Stimulated activated CD4-positive, alpha-beta T cell treated with anti-CD3 and anti-CD28 coated beads, Interleukin-2, amount 100 ng/mL, for 4 hours (primary cell): ENCODE measurements around the gene FHIT.

Experiments used
- DNase-seq: peaks from one replicate; pipeline ENCODE4 v3.0.0-alpha.2; 2020; ENCODE audit warnings: low read depth

Gene FHIT

DNA sequence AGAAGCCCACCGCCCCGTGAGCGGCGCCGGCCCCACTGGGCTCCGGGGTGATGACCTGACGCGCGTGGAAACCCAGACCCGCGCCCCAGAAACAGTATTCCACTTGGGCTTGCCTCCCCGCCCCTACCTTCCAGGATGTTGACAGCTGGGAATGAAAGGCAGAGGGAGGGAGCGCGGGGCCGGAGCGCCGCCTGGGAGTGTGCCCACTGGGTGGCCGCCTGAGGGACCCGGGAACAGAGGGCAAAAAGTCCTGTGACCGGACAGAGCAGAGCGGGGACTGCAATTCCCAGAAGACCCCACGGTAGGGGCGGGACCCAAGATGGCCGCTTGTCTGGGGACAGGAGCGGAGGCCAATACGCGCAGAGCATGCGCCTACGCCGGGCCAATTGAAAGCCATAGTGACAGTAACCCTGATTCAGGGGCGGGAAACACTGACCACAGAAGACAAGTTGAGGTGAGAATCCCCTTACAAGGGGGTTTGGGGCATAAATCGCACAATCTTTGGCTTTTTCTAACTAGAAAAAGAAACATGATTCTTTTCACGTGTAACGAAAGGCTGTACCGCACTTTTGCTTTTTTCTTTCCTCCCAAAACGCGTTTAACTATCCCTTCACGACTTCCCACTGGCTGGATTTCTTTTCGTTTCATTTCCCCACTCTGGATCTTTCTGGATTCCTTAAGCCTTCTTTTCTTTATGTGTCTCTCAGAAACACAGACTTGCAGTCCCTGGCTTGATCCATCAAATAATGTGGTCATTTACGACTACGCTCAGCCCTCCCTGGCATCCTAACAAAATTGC is at the start of gene FHIT:
TSS of gene FHIT (minus strand) at position 279 of the 799 bp plus-strand sequence.
- DNase-seq, result peak; percentile 88

DNA sequence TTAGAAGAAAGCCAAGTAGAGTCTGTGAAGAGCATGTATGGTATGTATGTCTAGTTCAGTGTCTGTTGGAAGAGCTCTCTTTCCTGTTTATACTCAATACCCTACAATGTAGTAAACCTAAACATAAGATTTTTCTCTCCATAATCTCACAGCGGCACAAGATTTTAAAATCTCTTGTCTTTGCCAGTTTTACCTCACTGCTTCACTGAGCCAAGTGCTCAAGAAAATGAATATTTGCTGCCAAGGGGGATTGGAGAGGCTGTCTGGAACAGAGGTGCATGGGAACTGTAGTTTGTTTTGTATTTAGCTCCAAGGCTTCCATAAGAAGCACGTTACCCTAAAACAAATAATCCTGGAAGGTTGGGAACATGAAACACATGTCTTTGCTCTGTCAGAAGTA is 49.5 kb upstream of the FHIT start:
- no peak for DNase-seq

DNA sequence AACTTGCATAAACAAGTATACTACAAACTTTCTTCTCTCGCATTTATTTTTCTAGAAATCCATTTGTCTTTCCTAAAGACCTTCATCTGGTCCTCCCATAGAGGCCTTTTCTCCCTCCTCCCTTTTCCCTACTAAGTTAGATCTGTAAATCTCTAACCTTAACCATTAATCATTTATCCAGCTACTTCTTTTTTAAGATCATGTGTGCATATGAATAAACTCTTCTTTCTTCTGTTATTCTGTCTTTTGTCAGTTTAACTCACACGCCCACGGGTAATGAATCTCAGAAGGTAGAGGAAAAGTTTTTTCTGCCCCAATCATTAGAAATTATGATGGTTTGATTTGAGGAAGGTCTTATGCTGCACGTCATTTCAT is 48.7 kb upstream of the FHIT start:
- DNase-seq, result no peak

DNA sequence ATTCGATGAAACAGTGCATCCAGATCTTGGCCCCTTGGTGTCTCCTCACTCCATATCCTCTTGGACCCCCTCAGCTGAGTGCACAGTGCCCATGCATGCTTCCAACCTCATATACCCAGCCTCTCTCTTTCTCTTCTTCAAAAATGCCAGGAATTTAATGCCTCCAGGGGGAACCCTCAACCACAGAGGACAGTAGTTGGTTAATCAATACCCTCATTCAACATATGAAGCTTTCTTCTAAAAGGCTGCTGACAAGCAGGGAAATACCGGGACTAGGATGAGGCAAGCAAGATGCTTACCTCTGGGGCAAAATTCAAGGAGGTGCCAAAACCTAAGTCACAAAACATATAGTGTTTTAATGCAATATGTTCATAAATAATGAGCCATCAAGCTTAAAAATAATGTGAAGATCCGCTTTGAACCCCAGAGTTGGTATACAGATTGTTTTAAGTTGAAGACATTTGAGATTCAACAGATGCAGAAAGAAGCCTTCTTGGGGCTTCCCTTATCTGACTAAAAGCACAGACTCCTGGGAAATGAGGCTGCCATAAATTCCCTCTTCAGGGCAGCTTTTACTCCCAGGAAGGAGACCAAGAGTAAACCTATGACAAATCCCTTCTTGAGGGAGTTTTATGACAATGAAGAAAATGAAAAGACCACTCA is 48.2 kb upstream of the FHIT start:
- no peak for DNase-seq

DNA sequence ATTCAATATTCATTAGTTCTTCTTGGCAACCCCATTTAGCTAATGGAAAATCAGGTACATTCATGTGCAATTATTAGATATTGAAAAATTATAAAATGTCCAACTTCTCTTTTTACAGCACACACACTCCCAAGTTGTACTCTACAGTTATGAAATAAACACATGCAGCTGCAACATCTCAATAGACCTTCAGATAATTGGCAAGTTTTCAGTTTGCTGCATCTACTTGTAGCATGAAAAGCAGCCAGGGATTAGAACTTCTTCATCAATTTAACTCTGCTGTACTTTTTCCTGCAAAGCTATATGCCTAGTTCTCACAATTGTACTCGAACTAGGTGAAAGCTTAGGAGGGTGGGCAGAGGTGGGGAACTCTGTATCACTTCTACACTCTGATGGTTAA is 46.6 kb upstream of the FHIT start:
- no peak for DNase-seq

DNA sequence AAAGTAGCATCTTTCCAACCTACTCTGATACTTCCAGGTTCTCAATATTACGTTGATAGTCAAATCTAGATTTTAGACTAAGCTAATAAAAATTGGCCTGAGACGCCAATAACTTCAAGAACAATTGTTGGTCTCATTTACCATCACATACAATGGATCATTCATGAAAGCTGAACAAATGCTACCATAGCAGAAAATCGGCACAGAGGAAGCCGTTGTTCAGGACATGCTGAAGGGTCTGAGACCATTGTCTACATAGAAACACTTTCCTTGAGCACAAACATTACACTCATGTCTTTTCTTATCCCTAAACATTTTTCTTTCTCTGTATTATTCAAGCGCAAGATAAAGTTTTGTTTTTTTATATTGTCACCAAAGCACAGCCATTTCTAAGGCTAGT is 37.2 kb upstream of the FHIT start:
- DNase-seq, result no peak

DNA sequence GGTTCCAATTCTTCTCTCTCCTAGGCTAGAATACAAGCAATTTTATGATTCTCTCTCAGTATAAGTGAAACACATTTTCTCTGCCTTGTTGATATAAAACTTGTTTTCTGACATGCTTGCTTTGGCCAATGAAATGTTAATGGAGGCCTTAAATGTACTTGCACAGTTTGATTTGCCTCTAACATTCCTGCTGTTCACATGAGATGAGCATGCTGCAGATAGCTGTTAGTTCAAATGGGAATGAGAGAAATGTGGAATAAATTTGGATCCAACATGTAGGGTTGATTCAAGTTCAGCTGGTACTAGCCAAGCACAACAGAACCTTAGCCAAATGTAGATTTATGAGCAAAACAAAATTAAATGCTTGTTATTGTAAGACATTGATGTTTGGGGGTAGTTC is 32.6 kb upstream of the FHIT start:
- DNase-seq, result no peak

DNA sequence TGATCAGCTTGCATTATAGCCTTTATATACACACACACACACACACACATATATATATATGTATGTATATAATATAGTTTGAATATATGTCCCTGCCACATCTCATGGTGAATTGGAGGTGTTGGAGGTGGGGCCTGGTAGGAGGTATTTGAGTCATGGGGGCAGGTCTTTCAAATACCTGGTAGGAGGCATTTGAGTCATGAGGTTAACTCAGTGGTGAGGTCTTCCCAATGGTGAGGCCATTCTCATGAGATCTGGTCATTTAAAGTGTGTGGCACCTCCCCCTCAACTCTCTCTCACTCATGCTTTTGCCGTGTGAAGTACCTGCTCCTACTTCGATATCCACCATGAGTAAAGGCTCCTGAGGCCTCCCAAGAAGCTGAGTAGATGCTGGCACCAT is 27.5 kb upstream of the FHIT start:
- DNase-seq, result no peak

DNA sequence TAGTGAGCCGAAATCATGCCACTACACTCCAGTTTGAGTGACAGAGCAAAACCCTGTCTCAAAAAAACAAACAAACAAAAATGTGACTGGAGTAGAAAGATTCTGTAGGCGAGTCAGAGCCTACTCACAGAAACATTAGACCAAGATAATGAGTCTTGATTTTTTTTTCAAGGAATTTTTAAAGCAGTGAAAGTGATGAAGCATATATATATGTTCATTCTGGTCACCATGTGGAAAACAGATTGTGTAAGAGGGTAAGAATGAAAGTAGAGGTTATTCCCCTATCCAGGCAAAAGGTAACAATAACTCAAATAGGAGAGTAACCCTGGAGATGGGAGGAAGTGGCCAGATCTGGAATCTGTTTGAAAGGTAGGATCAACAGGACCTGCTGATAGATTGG is 26.2 kb upstream of the FHIT start:
- no peak for DNase-seq

DNA sequence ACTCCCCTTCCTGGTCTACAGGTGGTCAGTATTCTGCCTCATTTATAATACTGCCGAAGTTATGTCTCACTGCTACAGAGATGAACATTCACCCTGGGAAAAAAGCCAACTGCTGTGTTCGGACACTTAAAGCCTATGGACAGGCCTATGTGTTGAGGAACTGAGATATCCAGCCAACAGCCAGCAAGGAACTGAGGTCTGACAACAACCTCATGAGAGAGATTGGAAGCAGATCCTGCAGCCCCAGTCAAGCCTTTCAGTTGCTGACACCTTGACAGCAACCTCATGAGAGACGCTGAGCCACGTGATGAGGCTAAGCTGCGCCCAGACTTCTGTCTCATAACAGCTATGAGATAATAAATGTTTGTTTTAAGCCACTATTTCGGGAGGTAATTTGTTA is 18.2 kb upstream of the FHIT start:
- no peak for DNase-seq

DNA sequence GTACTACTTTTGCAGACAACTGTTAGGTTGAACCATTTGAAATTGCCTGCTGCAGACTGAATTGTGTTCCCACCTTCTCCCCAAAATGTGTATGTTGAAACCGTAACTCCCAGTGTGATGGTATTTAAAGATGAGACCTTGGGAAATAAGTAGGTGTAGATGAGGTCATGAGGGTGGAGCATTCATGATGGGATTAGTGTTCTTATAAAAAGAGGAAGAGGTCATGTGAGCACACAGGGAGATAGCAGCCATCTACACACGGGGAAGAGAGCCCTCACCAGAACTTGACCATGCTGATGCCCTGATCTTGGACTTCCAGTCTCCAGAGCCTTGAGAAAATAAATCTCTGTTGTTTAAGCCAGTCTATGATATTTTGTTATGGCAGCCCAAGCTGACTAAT is 17.4 kb upstream of the FHIT start:
- no peak for DNase-seq

DNA sequence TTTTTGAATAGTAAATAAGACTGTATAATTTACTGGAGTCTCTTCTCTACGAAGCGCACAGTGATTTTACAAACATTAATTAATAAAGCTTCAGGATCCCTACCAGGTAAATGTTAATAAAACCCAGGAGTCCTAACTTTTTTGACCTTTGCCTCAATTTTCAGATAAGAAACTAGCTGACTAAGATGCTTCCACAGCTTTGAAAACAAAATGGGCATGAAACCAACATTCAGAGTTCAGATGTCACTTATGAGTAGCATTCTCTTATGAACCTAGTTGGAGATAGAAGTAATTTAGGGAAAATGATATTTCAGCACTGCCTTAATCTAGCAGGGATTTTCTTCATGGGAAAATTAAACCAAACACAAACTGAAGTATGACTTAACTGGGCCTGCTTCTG is 13.0 kb upstream of the FHIT start:
- DNase-seq, result no peak

DNA sequence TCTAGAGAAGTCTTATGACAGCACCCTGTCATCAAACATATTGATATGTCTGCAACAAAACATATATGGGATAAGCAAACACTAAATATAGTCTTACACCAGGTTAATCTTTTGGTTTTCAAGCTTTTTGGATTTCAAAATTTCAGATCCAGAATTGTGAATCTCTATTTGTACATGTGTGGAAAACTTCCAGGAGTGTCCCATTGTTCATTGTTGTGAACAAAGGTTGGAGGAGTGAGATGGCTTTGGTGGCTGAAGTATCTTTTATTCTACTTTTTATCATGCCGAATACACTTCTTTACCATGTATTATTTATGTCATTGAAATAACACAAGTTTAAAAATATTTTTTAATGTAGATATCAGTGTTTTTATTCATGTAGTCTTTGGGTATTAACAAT is 5.9 kb upstream of the FHIT start:
- DNase-seq, result no peak

DNA sequence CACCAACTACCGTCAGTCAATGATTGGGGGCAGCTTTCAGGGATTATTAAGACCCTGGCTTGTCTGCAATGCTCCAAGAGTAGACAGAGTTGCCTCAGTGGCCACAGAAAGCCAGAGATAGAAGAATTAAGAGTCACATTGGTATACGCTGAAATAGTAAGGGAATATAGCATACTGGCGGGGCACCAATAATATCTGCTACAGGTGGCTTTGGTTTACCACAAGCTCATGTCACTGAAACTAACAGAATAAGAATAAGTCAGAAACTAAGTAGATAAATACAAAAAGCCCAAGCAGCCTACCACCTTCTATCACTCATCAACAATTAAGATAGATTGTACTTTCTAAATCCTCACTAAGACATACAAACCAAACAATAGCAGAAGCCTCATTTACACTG is 2.5 kb upstream of the FHIT start:
- DNase-seq, result no peak

DNA sequence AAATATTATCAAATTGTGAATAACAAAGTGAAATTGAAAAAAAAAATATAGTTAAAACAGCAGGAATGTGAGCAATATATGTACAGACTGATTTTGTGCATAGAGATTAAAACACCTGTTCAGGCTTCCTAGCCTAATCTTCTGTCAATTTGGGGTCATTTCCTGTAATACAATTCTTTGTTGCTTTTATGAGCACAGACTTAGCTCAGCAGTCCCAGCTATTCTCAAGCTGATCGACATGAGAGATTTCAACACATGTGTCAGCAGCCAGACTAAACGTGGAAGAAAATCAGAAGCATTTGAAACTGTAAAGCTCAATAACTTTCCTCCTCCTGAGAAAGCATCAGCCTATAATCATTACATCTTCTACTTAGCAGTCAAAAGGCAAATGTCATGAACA is 1.6 kb upstream of the FHIT start:
- DNase-seq, result no peak

DNA sequence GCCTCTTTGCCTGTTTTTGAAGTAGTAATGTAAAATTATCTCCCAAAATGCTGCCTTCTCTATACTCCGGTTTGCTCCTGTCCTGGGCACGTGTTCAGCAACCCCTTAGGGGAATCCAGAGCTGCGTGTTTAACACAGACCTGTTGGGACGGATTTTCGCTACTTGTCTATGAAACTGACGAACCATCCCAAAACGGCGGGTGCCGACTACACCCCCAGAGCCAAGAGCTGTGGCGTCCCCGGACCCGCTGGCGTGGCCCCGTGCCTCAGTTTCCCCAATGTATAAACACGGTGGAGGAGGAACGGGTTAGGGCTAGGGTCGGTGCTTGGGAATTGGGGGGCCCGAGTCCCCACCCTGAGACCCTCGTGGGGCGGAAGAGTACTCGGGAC is 473 bp downstream of the FHIT start:
- peak; percentile 6 for DNase-seq

DNA sequence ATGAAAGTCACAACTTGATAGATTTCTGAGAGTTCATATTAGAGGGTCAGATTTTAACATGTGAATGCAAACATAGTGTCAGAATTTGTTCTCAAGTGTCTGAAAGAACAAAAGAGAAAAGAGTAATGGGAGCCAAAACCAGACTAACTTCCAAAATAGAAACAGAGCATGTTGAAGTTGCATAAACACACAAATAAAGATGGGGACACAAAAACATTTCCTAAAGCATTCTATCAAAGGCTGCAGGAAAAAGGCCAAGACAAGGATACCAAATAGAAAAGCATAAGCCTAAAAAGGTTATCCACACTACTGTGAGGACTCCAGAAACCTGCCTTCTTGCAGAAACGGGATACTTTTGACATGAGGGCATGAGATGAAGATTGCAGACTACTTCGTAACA is 2.8 kb downstream of the FHIT start:
- DNase-seq, result no peak

DNA sequence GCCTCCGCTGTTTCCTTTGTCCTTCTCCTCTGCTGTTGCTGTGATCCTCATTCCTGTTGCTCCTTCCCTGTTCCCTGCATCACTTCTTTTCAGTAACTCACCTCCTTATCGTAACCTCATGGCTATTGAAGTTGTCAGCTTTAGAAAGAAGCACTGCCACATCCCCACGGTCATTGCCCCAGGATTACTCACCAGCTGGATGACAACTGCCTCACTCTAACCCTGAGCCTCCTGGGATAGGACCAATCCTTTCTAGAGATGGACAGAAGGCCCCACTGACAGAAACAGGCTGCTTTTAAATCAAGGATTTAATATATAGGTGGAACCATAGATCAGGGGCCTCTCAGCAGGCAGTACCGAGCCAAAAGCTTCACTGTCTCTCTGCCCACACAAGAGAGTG is 4.1 kb downstream of the FHIT start:
- DNase-seq, result no peak

DNA sequence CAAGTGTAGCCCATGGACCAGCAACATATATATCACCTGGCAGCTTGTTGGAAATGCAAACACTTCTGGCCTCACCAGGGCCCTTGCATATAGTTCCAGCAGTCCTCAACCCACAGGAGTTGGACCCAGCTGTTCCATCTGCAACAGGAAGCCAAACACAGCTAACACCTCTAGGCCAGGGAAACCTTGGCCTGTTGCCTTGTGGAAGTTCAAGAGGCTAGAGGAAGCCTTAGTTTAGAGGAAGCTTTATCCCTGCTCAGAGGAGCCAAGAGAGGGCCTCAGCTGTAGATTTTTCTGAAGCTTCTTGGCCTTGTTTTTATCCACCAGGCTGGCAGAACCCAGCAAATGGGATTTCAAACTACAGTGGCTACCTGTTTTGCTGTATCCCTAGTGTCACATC is 11.4 kb downstream of the FHIT start:
- DNase-seq, result no peak

DNA sequence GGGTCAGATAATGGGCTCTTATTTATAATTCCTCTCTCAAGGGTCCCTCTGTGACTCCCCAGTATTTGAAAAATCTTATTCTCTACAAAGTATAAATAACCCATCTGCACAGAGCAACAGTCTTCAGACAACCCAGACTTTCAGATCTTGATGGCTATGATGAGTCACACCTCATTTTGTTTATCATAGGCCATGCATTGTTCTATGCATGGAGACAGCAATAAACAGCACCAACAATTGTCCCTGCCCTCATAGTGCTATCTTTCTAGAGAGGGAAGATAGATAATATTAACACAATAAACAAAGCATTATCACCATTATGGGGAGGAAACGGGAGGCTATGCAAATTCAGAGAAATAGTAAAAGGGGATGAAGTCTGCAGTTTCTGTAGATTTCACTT is 13.4 kb downstream of the FHIT start:
- no peak for DNase-seq

DNA sequence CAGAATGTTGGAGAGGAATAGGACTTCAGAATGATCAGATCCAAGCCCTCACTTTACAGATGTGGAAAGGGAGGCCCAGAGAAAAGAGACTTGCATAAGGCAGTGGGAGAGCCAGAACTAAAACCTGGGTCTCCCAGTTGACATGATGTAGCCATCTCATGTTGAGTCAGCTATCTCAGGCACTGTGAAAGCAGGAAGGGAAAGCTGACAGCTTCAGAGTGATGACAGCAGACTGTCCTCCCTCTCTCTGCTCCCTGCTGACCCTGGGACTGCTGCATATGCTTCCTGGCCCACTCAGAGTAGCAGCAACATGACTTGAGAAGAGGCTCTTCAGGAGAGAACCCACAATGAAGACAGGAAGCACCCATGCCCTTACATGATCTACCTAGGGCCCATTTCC is 14.7 kb downstream of the FHIT start:
- DNase-seq, result no peak

DNA sequence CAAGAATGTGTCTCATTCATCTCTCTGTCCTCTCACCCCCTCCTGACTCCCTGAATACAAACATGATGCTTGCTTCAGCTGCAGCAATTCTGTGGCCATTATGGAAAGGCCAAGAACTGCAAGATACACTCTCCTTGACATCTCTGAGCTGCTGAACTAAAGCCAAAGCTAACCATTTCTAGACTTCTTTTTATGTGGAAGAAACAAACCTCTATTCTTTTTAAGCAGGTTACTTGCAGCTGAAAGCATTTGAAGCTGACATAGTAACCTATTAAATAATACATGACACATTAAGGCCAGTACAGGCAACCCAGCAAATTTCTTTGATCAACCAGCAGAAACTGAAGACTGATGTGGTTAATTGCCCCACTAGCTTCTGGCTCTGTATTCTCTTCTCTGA is 17.5 kb downstream of the FHIT start:
- no peak for DNase-seq

DNA sequence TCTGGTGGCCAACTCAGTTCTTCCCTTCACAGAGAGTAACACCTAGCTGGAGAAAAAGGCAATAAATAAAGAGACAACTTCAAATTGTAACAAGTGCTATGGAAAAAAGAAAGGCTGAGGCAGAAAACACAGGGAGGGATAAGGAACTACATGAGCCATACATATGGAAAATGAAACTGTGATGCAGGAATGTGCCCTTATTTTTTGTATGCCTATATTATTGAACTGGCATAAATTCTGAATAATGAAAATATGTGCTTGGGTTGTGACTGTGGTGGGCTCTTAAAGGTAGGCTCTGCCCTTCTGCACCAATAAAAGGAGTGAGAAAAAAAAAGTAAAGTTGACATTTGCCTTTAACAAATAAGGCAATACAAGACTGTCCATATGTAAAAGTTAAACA is 19.6 kb downstream of the FHIT start:
- DNase-seq, result no peak

DNA sequence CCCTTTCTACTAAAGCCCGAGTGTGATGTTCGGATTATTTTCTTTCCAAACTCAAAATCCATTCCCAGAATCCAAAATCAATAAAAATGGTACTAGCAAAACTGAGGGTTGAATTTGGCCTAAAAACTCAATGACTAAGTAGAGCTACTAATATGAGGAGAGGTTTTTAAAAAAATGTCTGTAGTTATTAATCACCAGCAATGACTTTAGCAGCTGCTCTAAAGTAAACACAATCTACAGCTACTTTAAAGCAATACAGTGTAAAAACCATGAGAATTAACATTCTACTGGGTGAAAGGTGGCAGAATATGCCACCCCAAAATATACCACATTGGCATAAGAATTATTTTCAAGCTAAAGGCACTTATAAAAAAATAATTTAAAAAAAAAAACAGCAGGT is 23.5 kb downstream of the FHIT start:
- DNase-seq, result no peak
